VCaP (cell line): ENCODE data around the gene ABCC9.

Experiments used
- H3K27ac ChIP-seq: fragments of 450-650 bp; 2 replicates; pipeline ENCODE4 v1.5.1; 2017
- TF ChIP-seq, protein P1 (sequence below): fragments of 450-650 bp; conservative IDR thresholded peaks from 2 replicates; pipeline ENCODE4 v1.5.1; 2017; ENCODE audit warnings: mild to moderate bottlenecking, moderate library complexity

ABCC9 gene

DNA sequence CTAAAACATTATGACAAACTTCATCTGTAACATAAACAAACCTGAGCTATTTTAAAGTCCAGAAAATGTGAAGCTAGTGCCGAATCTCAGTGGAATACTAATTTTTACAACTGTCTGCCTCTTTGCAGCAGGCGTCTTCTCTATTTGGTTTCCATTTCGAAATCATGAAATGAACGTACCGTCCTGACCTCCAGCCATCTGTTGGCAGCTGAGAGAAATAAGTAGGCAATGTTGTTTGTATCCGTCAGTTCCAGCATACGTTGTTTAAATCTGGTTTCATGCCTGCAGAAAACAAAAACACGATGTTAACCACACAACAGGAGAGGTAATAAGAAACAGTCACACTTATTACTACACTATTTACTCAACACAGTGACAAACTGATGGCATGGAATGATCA, 112.4 kb downstream of the ABCC9 start:
- TF ChIP-seq, protein P1, sequence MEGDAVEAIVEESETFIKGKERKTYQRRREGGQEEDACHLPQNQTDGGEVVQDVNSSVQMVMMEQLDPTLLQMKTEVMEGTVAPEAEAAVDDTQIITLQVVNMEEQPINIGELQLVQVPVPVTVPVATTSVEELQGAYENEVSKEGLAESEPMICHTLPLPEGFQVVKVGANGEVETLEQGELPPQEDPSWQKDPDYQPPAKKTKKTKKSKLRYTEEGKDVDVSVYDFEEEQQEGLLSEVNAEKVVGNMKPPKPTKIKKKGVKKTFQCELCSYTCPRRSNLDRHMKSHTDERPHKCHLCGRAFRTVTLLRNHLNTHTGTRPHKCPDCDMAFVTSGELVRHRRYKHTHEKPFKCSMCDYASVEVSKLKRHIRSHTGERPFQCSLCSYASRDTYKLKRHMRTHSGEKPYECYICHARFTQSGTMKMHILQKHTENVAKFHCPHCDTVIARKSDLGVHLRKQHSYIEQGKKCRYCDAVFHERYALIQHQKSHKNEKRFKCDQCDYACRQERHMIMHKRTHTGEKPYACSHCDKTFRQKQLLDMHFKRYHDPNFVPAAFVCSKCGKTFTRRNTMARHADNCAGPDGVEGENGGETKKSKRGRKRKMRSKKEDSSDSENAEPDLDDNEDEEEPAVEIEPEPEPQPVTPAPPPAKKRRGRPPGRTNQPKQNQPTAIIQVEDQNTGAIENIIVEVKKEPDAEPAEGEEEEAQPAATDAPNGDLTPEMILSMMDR = no peak
- no peak overlapping the region for H3K27ac ChIP-seq

DNA sequence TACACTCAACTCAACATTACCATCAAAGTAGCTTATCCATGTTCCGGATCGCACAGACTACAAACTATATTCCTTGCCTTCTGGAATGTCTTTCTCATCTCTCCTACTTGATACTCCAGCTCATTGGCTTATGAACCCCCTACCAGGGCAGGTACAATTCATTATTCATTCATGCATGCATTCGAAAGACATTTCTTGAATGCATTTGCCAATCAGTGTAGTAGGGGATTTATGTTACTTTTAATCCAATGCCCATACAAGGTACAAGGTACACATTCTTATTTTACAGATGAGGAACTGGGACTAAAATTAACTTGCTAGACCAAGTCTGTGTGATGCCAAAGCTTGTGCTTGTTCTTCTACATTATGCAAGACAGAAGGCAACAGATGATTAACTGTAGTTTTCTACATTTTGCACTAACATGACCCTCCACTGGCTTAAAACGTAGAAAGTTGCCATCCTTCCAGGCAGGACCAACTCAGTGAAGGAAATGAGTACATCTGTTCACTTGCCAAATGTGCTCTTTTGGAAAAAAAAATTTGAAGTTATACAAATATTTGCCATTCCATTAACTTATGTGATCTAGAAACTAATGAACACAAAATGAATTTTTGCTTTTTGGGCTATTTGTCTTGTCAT, 113.0 kb downstream of the ABCC9 start:
- TF ChIP-seq, protein P1 = no peak

GRCh38 chr12:21827083-21827482, 114.1 kb downstream of the ABCC9 start:
- TF ChIP-seq, protein P1 = no peak
- no peak overlapping the region for H3K27ac ChIP-seq

More for the DNA sequence above, 113.0 kb downstream of the ABCC9 start:
- H3K27ac ChIP-seq = no peak overlapping the region

DNA sequence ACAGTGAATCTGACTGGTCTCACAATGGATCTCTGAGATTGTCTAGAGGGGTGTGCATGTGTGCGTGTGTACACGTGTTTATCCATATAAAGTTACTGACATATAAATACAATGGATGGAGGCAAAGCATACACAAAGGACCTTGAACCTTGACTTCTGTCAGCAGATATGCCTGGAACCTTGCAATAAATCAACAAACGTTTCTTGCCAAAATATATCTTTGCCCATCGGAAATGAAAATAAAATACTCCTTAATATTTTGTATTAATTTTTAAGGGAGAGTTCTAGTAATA, 114.7 kb downstream of the ABCC9 start:
- TF ChIP-seq, protein P1 = no peak
- no peak overlapping the region for H3K27ac ChIP-seq

DNA sequence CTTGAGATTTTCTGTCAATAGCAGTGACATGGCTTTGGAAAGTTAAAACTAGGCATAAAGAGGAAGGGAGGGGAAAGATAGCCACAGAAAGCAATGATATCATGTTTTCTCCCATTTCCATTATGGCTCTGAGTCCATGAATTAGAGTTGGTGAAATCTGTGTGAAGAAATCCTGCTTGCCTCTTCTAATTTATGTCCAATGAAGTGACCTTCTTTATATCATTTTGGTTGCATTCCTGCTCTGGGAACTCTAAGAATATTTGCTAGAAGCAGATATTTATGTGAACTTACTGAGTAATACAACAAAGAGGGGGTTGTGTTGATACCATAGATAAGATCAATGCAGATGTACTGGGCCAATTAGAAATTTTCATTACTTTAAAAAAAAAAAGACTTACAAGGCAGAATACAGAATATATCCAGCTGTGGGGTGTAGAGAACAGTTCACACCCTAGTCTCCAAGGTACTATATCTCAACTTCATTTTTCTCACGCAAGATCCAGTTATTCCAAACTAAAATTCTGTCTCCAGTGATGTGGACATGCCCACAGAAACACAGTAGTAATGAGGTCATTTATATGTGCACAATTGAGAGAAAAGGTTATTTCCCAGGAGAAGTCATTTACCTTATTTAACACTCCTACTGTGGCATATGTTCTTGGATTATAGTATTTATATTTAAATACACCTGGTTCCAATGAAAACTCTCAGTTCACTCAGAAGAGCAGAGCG, 115.2 kb downstream of the ABCC9 start:
- TF ChIP-seq, protein P1 = no peak
- no peak overlapping the region for H3K27ac ChIP-seq

DNA sequence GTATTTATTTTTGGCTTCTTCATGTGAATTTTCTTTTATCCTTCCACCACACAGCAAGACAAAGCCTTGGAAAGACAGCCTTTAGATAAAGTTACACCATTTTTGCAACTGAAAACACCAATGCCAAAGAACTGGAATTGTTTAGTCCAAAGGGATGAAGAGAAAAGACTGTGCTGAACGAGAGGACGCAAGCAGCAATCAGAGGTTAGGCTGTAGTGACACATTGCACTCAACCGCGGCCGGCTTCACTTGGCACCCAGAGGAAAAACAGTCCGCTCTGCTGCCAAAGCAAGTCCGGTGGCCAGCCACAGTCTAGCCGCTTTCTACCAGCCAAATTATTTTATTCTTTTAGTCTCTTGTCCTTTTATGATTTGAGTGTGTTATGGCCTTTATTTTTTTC, 117.6 kb downstream of the ABCC9 start:
- TF ChIP-seq, protein P1 = no peak
- no peak overlapping the region for H3K27ac ChIP-seq

DNA sequence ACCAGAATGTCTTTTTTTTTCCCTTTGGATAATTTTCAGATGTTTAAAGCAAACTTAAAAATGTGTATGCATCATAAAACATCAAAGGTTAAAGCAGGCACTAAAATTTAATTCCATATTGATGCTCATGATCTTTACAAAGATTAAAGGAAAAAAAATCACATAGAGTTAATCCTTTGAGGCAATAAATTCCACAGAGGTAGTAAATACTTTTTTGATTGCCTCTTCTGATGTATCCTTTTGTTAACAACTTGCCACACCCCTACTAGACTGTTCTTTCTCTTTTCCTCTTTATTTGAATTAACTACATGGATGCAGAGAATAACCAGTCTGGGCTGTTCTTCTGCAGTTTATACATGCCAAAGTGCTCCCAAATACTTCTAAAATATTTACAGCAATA, 121.5 kb downstream of the ABCC9 start:
- TF ChIP-seq, protein P1 = no peak
- no peak overlapping the region for H3K27ac ChIP-seq
